Dedifferentiated amniotic fluid mesenchymal stem cell (primary cell): Measurements from ENCODE around the gene MT1B.
"Not testable (repeated sequence)": the region's sequence is repeated elsewhere in the genome, so short reads cannot be mapped to it uniquely, and the experiment has no call there.

Experiments
- DNase-seq: peaks from one replicate; pipeline ENCODE4 v3.0.0-alpha.2; 2016; ENCODE audit errors: extremely low spot score

The MT1B gene

GRCh38 chr16:56667581-56668571 is 16.2 kb downstream of the MT1B start, which contains the start of gene MT1G:
MT1G (minus strand) TSS chr16:56668065; CDS start chr16:56667993, 72 bp downstream.
- DNase-seq = no peak

DNA sequence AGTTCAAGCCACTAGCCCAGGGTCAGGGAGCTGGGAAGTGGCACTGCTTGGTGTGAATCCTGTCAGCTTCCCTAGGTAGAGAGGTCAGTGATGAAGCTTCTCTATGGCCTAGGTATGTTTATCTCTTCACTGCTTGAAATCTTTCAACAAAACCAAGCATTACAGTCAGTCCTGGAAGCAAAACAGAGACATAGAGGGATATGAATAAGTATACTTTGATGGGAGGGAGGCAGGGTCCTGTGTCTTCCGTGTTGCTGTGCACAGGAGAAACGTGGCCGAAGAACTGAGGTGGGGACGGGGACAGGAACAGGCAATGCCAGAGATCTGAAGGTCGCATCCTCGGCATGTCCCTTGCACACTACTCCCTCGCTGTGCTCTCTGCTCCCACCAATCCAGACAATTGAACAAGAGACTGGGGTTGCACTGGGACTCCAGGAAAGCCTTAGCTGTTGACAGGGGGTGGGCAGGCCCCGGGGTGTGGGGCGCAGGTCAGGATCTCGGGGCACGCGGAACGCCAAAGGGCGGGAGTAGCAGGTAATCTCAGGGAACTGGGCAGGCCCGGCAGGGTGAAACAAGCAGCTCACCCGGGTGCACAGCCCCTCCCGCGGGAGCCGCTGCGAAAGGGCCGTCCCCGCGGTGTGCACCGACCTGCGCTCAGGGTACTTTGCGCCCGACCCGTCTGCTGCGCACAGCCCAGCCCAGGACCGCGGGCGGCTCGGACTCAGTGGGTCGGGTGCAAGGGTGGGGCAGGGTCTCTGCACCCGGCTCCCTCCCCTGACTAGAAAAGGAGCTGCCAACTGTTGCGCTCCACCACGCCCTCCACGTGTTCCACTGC is 17.5 kb downstream of the MT1B start, which contains the start of gene MT1H:
Gene MT1H, plus strand, starts transcription at position 810 of the 835 bp plus-strand sequence. CDS start 71 bp downstream, outside the sequence.
- no peak for DNase-seq

- no peak for DNase-seq
These were observed 18.3 kb downstream of the MT1B start for GRCh38 chr16:56669840-56670619.

- DNase-seq = no peak
These were observed 18.9 kb downstream of the MT1B start for GRCh38 chr16:56670620-56670934.

GRCh38 chr16:56671691-56672090 is 20.0 kb downstream of the MT1B start:
- not testable (repeated sequence) for DNase-seq

GRCh38 chr16:56672171-56672570 is 20.5 kb downstream of the MT1B start:
- not testable (repeated sequence) for DNase-seq

DNA sequence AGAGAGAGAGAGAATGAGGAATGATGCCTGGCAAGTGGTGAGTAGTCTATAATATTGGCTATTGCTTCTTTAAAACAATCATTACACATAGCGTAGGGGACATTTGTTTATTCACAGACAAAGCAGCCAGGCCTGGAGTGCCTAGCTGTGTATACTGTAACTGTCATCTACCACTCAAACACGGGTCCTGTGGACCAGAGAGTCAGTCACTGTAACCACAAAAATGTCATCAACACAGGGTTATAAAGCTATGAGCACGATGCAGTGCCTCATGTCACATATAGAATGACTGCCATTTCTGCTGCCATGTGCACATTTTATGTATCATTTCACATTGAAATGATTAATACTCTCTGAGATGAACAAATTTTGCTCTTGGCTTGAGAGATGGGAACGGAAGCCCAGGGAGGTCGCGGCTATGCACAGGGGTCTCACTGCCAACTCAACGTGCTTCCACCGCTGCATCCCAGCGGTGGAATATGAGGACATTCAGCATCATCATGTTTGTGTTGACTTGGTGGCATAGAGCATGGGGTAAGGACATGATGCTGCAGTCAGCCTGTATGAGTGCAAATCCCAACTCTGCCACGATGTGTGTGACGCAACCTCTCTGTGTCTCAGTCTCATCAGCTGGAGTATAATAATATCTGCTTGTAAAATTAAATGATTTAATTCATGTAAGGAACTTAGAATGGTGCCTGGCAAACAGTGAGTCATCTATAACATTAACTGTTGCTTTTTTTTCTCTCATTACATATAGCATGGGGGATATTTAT is 21.3 kb downstream of the MT1B start:
- no peak for DNase-seq

GRCh38 chr16:56673921-56674320 is 22.2 kb downstream of the MT1B start:
- DNase-seq = no peak

DNA sequence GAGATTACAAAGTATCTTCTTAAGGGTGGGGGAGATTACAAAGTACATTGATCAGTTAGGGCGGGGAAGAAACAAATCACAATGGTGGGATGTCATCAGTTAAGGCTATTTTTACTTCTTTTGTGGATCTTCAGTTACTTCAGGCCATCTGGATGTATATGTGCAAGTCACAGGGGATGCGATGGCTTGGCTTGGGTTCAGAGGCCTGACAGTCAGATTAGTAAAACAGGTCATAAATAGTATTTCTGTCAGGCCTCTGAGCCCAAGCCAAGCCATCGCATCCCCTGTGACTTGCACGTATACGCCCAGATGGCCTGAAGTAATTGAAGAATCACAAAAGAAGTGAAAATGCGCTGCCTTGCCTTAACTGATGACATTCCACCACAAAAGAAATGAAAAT is 22.9 kb downstream of the MT1B start:
- not testable (repeated sequence) for DNase-seq

DNA sequence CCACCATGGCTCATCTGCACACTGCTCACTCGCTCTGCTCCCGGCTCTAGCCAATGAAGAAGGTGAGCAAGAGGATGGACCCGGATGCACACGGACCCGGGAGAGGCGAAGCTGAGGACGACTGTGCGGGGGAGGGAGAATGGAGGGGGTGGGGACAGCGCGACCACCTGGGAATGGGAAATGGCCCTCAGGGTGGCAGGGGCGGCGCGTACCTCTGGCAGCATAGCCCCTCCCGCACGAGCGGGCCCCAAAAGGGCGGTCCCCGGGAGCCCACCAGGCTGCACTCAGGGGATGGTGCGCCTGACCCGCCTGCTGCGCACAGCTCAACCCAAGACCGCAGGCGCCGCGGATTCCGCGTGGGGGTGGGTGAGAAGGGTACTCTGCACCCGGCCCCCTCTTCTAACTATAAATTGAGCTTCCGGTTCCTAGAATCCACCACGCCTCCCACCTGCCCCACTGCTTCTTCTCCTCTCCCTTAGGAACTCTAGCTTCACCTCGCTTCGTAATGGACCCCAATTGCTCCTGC is 24.1 kb downstream of the MT1B start:
- DNase-seq = no peak

DNA sequence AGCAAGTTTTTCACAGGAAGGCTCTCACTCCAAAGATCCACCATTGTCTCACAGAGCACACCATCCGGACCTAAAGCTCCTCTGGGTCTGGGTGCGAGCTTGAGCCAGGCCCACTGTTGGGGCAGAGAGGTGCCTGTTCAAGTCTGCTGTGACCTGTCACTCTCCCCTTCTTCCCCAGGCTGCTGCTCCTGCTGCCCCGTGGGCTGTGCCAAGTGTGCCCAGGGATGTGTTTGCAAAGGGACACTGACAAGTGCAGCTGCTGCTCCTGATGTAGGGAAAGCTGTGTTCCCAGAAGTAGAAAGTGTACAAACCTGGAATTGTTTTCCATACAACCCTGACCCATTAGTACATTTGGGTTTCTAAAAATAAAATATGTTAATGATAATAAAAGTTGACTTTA is 25.8 kb downstream of the MT1B start:
- DNase-seq = no peak

DNA sequence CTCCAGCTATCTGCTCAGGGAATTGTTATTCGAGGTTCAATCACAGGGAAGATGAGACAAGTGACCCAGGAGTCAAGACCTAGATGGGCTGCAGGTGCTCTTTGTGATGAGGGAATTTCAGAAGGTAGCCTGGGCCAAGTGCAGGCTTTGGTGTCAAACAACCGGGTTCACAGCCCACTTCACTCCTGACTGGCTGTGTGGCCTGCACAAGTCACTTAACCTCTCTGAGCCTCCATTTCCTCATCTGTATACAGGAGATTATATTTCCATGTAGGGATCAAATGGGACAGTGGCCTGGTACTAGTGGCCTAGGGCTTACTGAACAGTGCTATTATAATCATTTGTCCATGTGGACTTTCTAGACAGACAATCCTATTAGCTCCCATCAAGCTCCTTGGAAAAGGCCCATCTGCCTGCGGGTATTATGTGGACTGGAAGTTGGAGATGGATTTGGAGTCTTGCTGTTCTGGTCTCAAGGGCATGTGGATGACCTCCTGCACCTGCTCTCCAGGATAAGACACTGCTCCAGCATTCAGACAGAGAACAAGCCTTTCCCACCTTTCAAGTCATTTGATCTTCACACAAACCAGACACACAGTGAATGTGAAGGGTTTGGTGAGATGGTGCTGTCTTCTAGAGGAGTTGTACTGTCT is 27.5 kb downstream of the MT1B start:
- DNase-seq = no peak

GRCh38 chr16:56679818-56680217 is 28.1 kb downstream of the MT1B start:
- no peak for DNase-seq

DNA sequence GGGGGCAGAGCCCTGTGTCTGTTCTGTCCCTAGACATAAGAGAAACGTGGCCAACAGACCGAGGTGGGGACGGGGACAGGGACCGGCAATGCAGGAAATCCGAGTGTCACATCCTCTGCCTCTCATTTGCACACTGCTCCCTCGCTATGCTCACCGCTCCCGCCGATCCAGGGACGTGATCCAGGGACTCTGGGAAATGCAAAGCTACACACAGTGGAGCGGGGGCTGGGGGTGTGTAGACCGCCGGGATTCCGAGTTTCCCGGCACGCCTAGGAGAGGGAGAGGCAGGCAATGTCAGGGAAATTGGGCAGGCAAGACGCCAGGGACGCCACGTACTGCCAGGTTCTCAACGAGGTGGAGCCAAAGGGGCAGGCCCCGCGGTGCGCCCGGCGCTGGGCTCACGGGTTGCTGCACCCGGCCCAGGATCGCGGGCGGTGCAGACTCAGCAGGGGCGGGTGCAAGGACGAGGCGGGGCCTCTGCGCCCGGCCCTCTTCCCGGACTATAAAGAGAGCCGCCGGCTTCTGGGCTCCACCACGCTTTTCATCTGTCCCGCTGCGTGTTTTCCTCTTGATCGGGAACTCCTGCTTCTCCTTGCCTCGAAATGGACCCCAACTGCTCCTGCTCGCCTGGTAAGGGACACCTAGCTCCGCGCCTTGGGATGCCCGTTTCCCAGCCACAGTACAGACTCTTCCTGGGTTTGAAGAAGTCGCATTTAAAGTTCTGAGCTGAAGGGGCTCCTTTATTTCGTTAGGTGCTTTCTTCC is 30.4 kb downstream of the MT1B start, which contains the start of gene MT1X:
Gene MT1X, plus strand, starts transcription at position 532 of the 764 bp plus-strand sequence. Its CDS starts 71 bp downstream, at position 603.
- peak; percentile 62 for DNase-seq

- no peak for DNase-seq
These were observed 31.2 kb downstream of the MT1B start for GRCh38 chr16:56682703-56683397.

DNA sequence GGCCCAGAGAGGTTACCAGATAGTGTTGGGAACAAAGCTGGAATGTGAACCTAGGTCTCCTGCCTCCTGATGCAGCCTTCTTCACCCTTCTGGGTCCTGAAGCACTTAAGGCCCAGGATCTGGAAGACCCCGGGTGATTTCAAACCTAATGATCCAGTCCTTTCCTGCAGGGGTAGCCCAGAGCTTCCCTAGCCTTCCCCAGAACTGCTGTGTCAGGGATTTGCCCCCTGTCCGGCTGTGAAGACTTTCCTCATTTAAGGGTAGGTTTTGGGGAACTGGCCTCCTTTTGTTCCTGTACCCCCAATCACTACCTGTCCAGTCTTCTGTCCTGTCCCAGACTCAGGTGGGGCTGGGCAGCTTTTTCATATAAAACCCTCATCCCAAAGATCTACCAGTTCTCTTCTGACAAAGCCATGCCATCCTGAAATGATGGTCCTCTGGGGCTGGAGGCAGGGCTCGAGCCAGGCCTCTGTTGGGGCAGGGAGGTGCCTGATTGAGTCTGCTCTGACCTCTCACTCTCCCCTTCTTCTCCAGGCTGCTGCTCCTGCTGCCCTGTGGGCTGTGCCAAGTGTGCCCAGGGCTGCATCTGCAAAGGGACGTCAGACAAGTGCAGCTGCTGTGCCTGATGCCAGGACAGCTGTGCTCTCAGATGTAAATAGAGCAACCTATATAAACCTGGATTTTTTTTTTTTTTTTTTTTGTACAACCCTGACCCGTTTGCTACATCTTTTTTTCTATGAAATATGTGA is 31.9 kb downstream of the MT1B start:
- DNase-seq = no peak

GRCh38 chr16:56684256-56684925 is 32.7 kb downstream of the MT1B start:
- no peak for DNase-seq
